ENCODE data around the gene SLC9A9.

Gene SLC9A9

GRCh38 chr3:143343944-143344343 lies 504.3 kb downstream of the SLC9A9 start:
- TF ChIP-seq CTCF (IDR thresholded peaks at IDR 0.05; ENCODE audit: low read depth, low read length) (no peak), MYC (IDR thresholded peaks at IDR 0.05; ENCODE audit: low read depth, low read length) (no peak), POLR2A (IDR thresholded peaks at IDR 0.05; ENCODE audit: extremely low read depth, insufficient read length) (no peak), MAX (IDR thresholded peaks at IDR 0.05; ENCODE audit: low read depth, low read length) (no peak)
- DNase-seq (ENCODE audit: low read depth): no peak
- H3K4me3 ChIP-seq (ENCODE audit: low read depth, low read length): no peak overlapping the region

- no peak overlapping the region for H3K4me3 ChIP-seq (ENCODE audit: low read depth, low read length)
- no peak for TF ChIP-seq MYC (IDR thresholded peaks at IDR 0.05; ENCODE audit: low read depth, low read length)
- TF ChIP-seq CTCF (IDR thresholded peaks at IDR 0.05; ENCODE audit: low read depth, low read length): no peak
- no peak for TF ChIP-seq MAX (IDR thresholded peaks at IDR 0.05; ENCODE audit: low read depth, low read length)
- no peak for DNase-seq (ENCODE audit: low read depth)
Observed at GRCh38 chr3:143343031-143343430, 505.2 kb downstream of the SLC9A9 start.

- no peak for DNase-seq (ENCODE audit: low read depth)
- TF ChIP-seq MYC (IDR thresholded peaks at IDR 0.05; ENCODE audit: low read depth, low read length): no peak
- TF ChIP-seq POLR2A (IDR thresholded peaks at IDR 0.05; ENCODE audit: extremely low read depth, insufficient read length): no peak
- TF ChIP-seq MAX (IDR thresholded peaks at IDR 0.05; ENCODE audit: low read depth, low read length): no peak
- TF ChIP-seq CTCF (IDR thresholded peaks at IDR 0.05; ENCODE audit: low read depth, low read length): no peak
- H3K4me3 ChIP-seq (ENCODE audit: low read depth, low read length): no peak overlapping the region
Observed at GRCh38 chr3:143339451-143339850, 508.8 kb downstream of the SLC9A9 start.

- TF ChIP-seq POLR2A (IDR thresholded peaks at IDR 0.05; ENCODE audit: extremely low read depth, insufficient read length) (no peak), MYC (IDR thresholded peaks at IDR 0.05; ENCODE audit: low read depth, low read length) (no peak), MAX (IDR thresholded peaks at IDR 0.05; ENCODE audit: low read depth, low read length) (no peak), CTCF (IDR thresholded peaks at IDR 0.05; ENCODE audit: low read depth, low read length) (no peak)
- DNase-seq (ENCODE audit: low read depth): no peak
- no peak overlapping the region for H3K4me3 ChIP-seq (ENCODE audit: low read depth, low read length)
Observed at GRCh38 chr3:143337387-143337786, 510.9 kb downstream of the SLC9A9 start.

- TF ChIP-seq POLR2A (IDR thresholded peaks at IDR 0.05; ENCODE audit: extremely low read depth, insufficient read length): no peak
- TF ChIP-seq CTCF (IDR thresholded peaks at IDR 0.05; ENCODE audit: low read depth, low read length): no peak
- no peak overlapping the region for H3K4me3 ChIP-seq (ENCODE audit: low read depth, low read length)
- no peak for DNase-seq (ENCODE audit: low read depth)
Observed at GRCh38 chr3:143334231-143334630, 514.0 kb downstream of the SLC9A9 start.

GRCh38 chr3:143333367-143333766 lies 514.9 kb downstream of the SLC9A9 start:
- TF ChIP-seq POLR2A (IDR thresholded peaks at IDR 0.05; ENCODE audit: extremely low read depth, insufficient read length): no peak
- TF ChIP-seq CTCF (IDR thresholded peaks at IDR 0.05; ENCODE audit: low read depth, low read length): no peak
- no peak for TF ChIP-seq MAX (IDR thresholded peaks at IDR 0.05; ENCODE audit: low read depth, low read length)
- TF ChIP-seq MYC (IDR thresholded peaks at IDR 0.05; ENCODE audit: low read depth, low read length): no peak
- DNase-seq (ENCODE audit: low read depth): no peak
- H3K4me3 ChIP-seq (ENCODE audit: low read depth, low read length): no peak overlapping the region

Measured in NB4 (cell line).